ENCODE results near the gene LRMDA. TPM values are rescaled to one million over a fixed set of nuclear protein-coding genes. Genes with fewer than 3 reads are reported as not detected.

LRMDA gene
- total and polyA plus RNA-seq, 2 of the 13 experiments (the other 11 are each of a cell fraction or from before 2014, with no cell fraction given): 13.4 to 22.0 TPM

GRCh38 chr10:75401569-75402485 is 29.6 kb upstream of the LRMDA start, which contains the start of gene ZNF503 (continued):
- peak; percentile 89 for TF ChIP-seq AFF4 (CRISPR knock-in tag; IDR thresholded peaks at IDR 0.05)
- 0 out of 2 replicates have a peak, but pooled peaks have one; percentile 3 for TF ChIP-seq SKIL (CRISPR knock-in tag; IDR thresholded peaks at IDR 0.05; ENCODE audit: borderline replicate concordance)
- peak; percentile 49 for TF ChIP-seq KMT2B (CRISPR knock-in tag; IDR thresholded peaks at IDR 0.05)
- peak; percentile 96 for TF ChIP-seq POLR2AphosphoS5 (IDR thresholded peaks at IDR 0.05; ENCODE audit: low read depth, low read length)
- peak; percentile 59; the same call in 1 of the 2 replicates for TF ChIP-seq ZNF235 (CRISPR knock-in tag; IDR thresholded peaks at IDR 0.05; ENCODE audit: borderline replicate concordance)
- peak; percentile 49 for TF ChIP-seq STAG1 (CRISPR knock-in tag; IDR thresholded peaks at IDR 0.05)
- TF ChIP-seq FOXP1 (IDR thresholded peaks at IDR 0.05): no peak
- 0 out of 2 replicates have a peak, but pooled peaks have one; percentile 14 for TF ChIP-seq FOXP1 (CRISPR knock-in tag; IDR thresholded peaks at IDR 0.05)
- TF ChIP-seq RBFOX2 (IDR thresholded peaks at IDR 0.05; ENCODE audit: low read depth, low read length): peak; percentile 99
- TF ChIP-seq NFYB (CRISPR knock-in tag; IDR thresholded peaks at IDR 0.05): peak; percentile 82
- TF ChIP-seq FOSL2 (CRISPR knock-in tag; IDR thresholded peaks at IDR 0.05): peak; percentile 43
- TF ChIP-seq GMEB1 (CRISPR knock-in tag; IDR thresholded peaks at IDR 0.05; ENCODE audit: borderline replicate concordance): peak; percentile 65
- no peak for TF ChIP-seq ZNF75D (CRISPR knock-in tag; IDR thresholded peaks at IDR 0.05; ENCODE audit: borderline replicate concordance)
- TF ChIP-seq ZNF121 (CRISPR knock-in tag; IDR thresholded peaks at IDR 0.05): no peak
- TF ChIP-seq BCL6 (CRISPR knock-in tag; IDR thresholded peaks at IDR 0.05): peak; percentile 81
- TF ChIP-seq NR2F1 (CRISPR knock-in tag; IDR thresholded peaks at IDR 0.05): no peak
- no peak; the same call in 1 of the 2 replicates for TF ChIP-seq ZNF564 (CRISPR knock-in tag; IDR thresholded peaks at IDR 0.05)
- TF ChIP-seq CENPBD1 (CRISPR knock-in tag; IDR thresholded peaks at IDR 0.05; ENCODE audit: borderline replicate concordance, low read depth): peak; percentile 63; the same call in 1 of the 2 replicates
- no peak for TF ChIP-seq ZNF850 (CRISPR knock-in tag; conservative IDR thresholded peaks at IDR 0.05)

Measured in HepG2 (cell line).